GM12878 (cell line): ENCODE measurements around the gene RASAL3. TPM values are rescaled to one million over a fixed set of nuclear protein-coding genes. Genes with fewer than 3 reads are reported as not detected.

Source experiments
- ATF3 ChIP-seq: IDR thresholded peaks from 2 replicates; pipeline ENCODE4 v1.6.1; 2011; ENCODE audit warnings: low read depth, mild to moderate bottlenecking, low read length, moderate library complexity, borderline replicate concordance; ENCODE audit errors: extremely low read depth
- ELK1 ChIP-seq: IDR thresholded peaks from 2 replicates; pipeline ENCODE4 v1.6.1; 2012; ENCODE audit warnings: low read depth, low read length, improper control_type of control experiment
- EP300 ChIP-seq, 2 experiments: fragments of 150-350 bp in 1 of 2; IDR thresholded peaks; 2 replicates each; pipeline ENCODE4 v1.6.1; 2011 to 2012; ENCODE audit warnings: low read depth in 2 of 2, low read length in 2 of 2, borderline replicate concordance in 1 of 2, improper control_type of control experiment in 1 of 2, inconsistent platforms in 1 of 2; ENCODE audit not compliant: control insufficient read depth in 1 of 2
- ETV6 ChIP-seq, 2 experiments: fragments of 450-650 bp in 1 of 2; IDR thresholded peaks in 1 of 2; conservative IDR thresholded peaks in 1 of 2; 2 replicates each; pipeline ENCODE4 v1.6.1; 2014; ENCODE audit warnings: antibody characterized with exemption in 1 of 2, borderline replicate concordance in 1 of 2, low read depth in 1 of 2, mild to moderate bottlenecking in 1 of 2, moderate library complexity in 1 of 2
- LARP7 ChIP-seq: fragments of 450-650 bp; IDR thresholded peaks from 2 replicates; pipeline ENCODE4 v1.6.1; 2017; ENCODE audit warnings: mild to moderate bottlenecking
- NBN ChIP-seq: fragments of 450-650 bp; IDR thresholded peaks from 2 replicates; pipeline ENCODE4 v1.6.1; 2016
- NR2F1 ChIP-seq: fragments of 450-650 bp; conservative IDR thresholded peaks from 2 replicates; pipeline ENCODE4 v1.6.1; 2017; ENCODE audit warnings: mild to moderate bottlenecking
- PBX3 ChIP-seq: IDR thresholded peaks from 2 replicates; pipeline ENCODE4 v1.6.1; 2011; ENCODE audit warnings: mild to moderate bottlenecking, low read depth, low read length, moderate library complexity; ENCODE audit not compliant: insufficient replicate concordance
- RELA ChIP-seq: fragments of 450-650 bp; IDR thresholded peaks from 2 replicates; pipeline ENCODE4 v1.8.0; 2014; ENCODE audit warnings: borderline replicate concordance; ENCODE audit not compliant: partially characterized antibody
- RFX5 ChIP-seq: IDR thresholded peaks from 2 replicates; pipeline ENCODE4 v1.6.1; 2011; ENCODE audit warnings: low read depth, low read length, improper control_type of control experiment
- SIN3A ChIP-seq: IDR thresholded peaks from 2 replicates; pipeline ENCODE4 v1.6.1; 2012; ENCODE audit warnings: low read depth, low read length, improper control_type of control experiment
- SKIL ChIP-seq: fragments of 450-650 bp; IDR thresholded peaks from 2 replicates; pipeline ENCODE4 v1.6.1; 2017; ENCODE audit warnings: mild to moderate bottlenecking, low read depth, inconsistent platforms; ENCODE audit not compliant: poor library complexity, severe bottlenecking
- TARDBP ChIP-seq: IDR thresholded peaks from 2 replicates; pipeline ENCODE4 v1.6.1; 2016; ENCODE audit warnings: borderline replicate concordance
- TCF3 ChIP-seq: IDR thresholded peaks from 2 replicates; pipeline ENCODE4 v1.6.1; 2012; ENCODE audit warnings: low read depth, mild to moderate bottlenecking, low read length, borderline replicate concordance; ENCODE audit not compliant: insufficient read depth
- ZBTB40 ChIP-seq: fragments of 450-650 bp; IDR thresholded peaks from 2 replicates; pipeline ENCODE4 v1.6.1; 2016; ENCODE audit warnings: mild to moderate bottlenecking, moderate library complexity, borderline replicate concordance
- ZNF207 ChIP-seq: fragments of 450-650 bp; IDR thresholded peaks from 2 replicates; pipeline ENCODE4 v1.6.1; 2014; ENCODE audit warnings: antibody characterized with exemption, mild to moderate bottlenecking, borderline replicate concordance
- ZNF384 ChIP-seq: IDR thresholded peaks from 2 replicates; pipeline ENCODE4 v1.6.1; 2012; ENCODE audit warnings: low read depth, mild to moderate bottlenecking, low read length, improper control_type of control experiment, borderline replicate concordance
- polyA plus RNA-seq, 11 experiments: library from polyadenylated mRNA; depleted of rRNA in 4 of 11; unstranded in 6 of 11; stranded (reverse) in 5 of 11; fragments of >200 nt; fragmentation: Nextera tagmentation in 4 of 11; fragmentation: Illumina TruSeq in 1 of 11; extraction: Ambion mirVana in 4 of 11; extraction: Trizol in 1 of 11; gene quantifications; 1 replicate in 1 of 11; 2 replicates in 10 of 11; pipeline versions ENCODE4 v1.2.1 to v1.2.3, GENCODE V29; 2011 to 2016; ENCODE audit warnings: inconsistent platforms in 2 of 11, missing spikeins in 2 of 11, low read depth in 1 of 11
- total RNA-seq, 4 experiments: library from RNA; depleted of rRNA in 3 of 4; stranded (reverse); fragments of >200 nt in 3 of 4; fragmentation: Illumina TruSeq in 1 of 4; extraction: Trizol in 1 of 4; gene quantifications; 2 replicates each; pipeline versions ENCODE4 v1.2.1 to v1.2.3, GENCODE V29; 2013 to 2021

The RASAL3 gene
- total and polyA plus RNA-seq, 10 of the 15 experiments (the other 5 are each of a cell fraction or from before 2014, with no cell fraction given) = 1.7 to 81.3 (median 23.2) TPM

GRCh38 chr19:15418579-15419412, 45.5 kb downstream of the RASAL3 start, which contains the start of gene AKAP8L (continued):
- TF ChIP-seq PBX3 (peak; percentile 100), ELK1 (peak; percentile 34; the same call in 1 of the 2 replicates), LARP7 (peak; percentile 95; the same call in 1 of the 2 replicates), ETV6 (conservative IDR thresholded peaks at IDR 0.05 in 1 of 2, IDR thresholded peaks at IDR 0.05 in 1 of 2; ENCODE audit: borderline replicate concordance in 1 of 2, low read depth in 1 of 2) (no peak), NR2F1 (peak; percentile 74), ZNF207 (no peak; the same call in none of the 2 replicates), RELA (peak; percentile 39), SIN3A (peak; percentile 88), ZBTB40 (peak; percentile 55; the same call in 1 of the 2 replicates), EP300 (IDR thresholded peaks at IDR 0.05; ENCODE audit: borderline replicate concordance in 1 of 2, control insufficient read depth in 1 of 2, low read depth in 2 of 2, low read length in 2 of 2) (0 out of 4 replicates have a peak, but pooled peaks of 1 of the 2 experiments have one; percentile 27), TCF3 (peak; percentile 63; the same call in 1 of the 2 replicates), RFX5 (peak; percentile 51), TARDBP (no peak), NBN (peak; percentile 79), ZNF384 (no peak), SKIL (peak; percentile 97), ATF3 (no peak)
